GM21360 (cell line): ENCODE measurements around the gene KCNQ1.

Experiments
- ATAC-seq: cut with Tn5 transposase; IDR thresholded peaks from one replicate; pipeline ENCODE4 v1.9.1; 2021; ENCODE audit warnings: mild to moderate bottlenecking, moderate library complexity; ENCODE audit not compliant: unreplicated experiment

KCNQ1 gene

GRCh38 chr11:2542406-2542805, 97.6 kb downstream of the KCNQ1 start:
- ATAC-seq: no peak

- ATAC-seq: no peak
Measured at GRCh38 chr11:2547806-2548205, 103.0 kb downstream of the KCNQ1 start.

GRCh38 chr11:2548596-2548995, 103.8 kb downstream of the KCNQ1 start:
- ATAC-seq: no peak

GRCh38 chr11:2549080-2549479, 104.3 kb downstream of the KCNQ1 start:
- ATAC-seq: no peak

- ATAC-seq: no peak
Measured at GRCh38 chr11:2549491-2549875, 104.7 kb downstream of the KCNQ1 start.

- no peak for ATAC-seq
Measured at GRCh38 chr11:2549876-2550605, 105.2 kb downstream of the KCNQ1 start.

GRCh38 chr11:2550606-2550970, 105.8 kb downstream of the KCNQ1 start:
- ATAC-seq: no peak

- no peak for ATAC-seq
Measured at GRCh38 chr11:2551131-2551530, 106.3 kb downstream of the KCNQ1 start.

- no peak for ATAC-seq
Measured at GRCh38 chr11:2552210-2552609, 107.4 kb downstream of the KCNQ1 start.

GRCh38 chr11:2553198-2553597, 108.4 kb downstream of the KCNQ1 start:
- no peak for ATAC-seq

GRCh38 chr11:2553886-2554285, 109.1 kb downstream of the KCNQ1 start:
- ATAC-seq: no peak

GRCh38 chr11:2554338-2555207, 109.8 kb downstream of the KCNQ1 start:
- ATAC-seq: no peak

GRCh38 chr11:2555336-2555735, 110.5 kb downstream of the KCNQ1 start:
- ATAC-seq: no peak

- ATAC-seq: no peak
Measured at GRCh38 chr11:2555891-2556290, 111.1 kb downstream of the KCNQ1 start.

- no peak for ATAC-seq
Measured at GRCh38 chr11:2557381-2557780, 112.6 kb downstream of the KCNQ1 start.

GRCh38 chr11:2558397-2558796, 113.6 kb downstream of the KCNQ1 start:
- ATAC-seq: no peak

GRCh38 chr11:2558861-2559526, 114.2 kb downstream of the KCNQ1 start:
- no peak for ATAC-seq

GRCh38 chr11:2559527-2560311, 114.9 kb downstream of the KCNQ1 start:
- no peak for ATAC-seq

- no peak for ATAC-seq
Measured at GRCh38 chr11:2561696-2562581, 117.1 kb downstream of the KCNQ1 start.

- ATAC-seq: no peak
Measured at GRCh38 chr11:2562890-2563212, 118.0 kb downstream of the KCNQ1 start.
